ENCODE data around the gene MGRN1. TPM values are rescaled to one million over a fixed set of nuclear protein-coding genes. Genes with fewer than 3 reads are reported as not detected.

MGRN1 gene
- total and polyA plus RNA-seq, 2 donors (not counting 3 experiments of a cell fraction or from before 2014, with no cell fraction given), result 15.6 to 73.0 TPM

DNA sequence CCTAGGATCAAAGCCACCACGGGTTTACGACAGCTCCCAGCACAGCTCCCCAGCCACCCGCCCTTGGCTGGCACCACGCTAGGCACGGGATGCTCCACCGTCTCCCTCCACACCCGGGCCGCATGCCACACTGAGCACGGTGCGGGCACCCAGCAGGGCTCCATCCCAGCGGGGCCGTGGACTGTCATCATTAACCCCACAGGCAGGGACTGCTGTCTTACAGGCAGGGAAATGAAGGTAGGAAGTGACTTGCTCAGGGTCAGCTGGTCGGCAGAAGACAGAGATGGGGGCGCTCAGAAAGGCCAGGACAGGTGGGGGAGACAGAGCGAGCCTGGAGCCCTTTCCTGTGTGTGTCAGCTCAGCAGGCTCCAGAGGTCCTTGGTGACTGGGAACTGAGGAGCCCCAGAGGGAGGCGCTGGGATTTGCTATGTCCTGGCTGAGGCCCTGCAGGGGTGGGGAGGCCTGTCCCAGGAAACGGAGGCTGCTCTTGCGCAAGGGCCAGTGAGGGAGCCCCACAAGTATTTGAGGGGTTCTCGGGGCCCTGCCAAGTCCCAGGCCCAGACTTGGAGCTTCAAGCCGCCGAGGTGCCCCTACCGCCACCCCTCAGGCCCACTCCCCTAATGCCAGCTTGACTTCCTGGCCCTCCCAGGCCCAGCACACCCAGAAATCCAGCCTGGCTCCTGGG is 13.1 kb upstream of the MGRN1 start:
- no peak for FAIRE-seq
- Histone ChIP-seq H2AFZ (ENCODE audit: low read depth, low read length) (no peak overlapping the region), H3K36me3 (ENCODE audit: control insufficient read depth in 2 of 2, extremely low read depth in 1 of 2, insufficient read depth in 2 of 2, low read length in 2 of 2) (peaks cover 0 to 7% of the 10 kb centered on the region in 2 experiments), H4K20me1 (replicated peaks; ENCODE audit: control insufficient read depth, extremely low read depth, insufficient read depth, low read length) (no peaks in the 10 kb centered on the region), H3K27me3 (ENCODE audit: control insufficient read depth in 2 of 2, insufficient read depth in 2 of 2, low read length in 2 of 2) (no peaks in the 10 kb centered on the region), H3K9ac (replicated peaks; ENCODE audit: extremely low read depth, insufficient read depth, low read length) (no peak overlapping the region), H3K79me2 (ENCODE audit: control insufficient read depth, insufficient read depth, low read length) (peaks cover 19% of the 10 kb centered on the region), H3K9me3 (replicated peaks; ENCODE audit: control insufficient read depth, insufficient read depth, low read length) (no peaks in the 10 kb centered on the region), H3K27ac (ENCODE audit: insufficient read depth, low read depth, low read length) (no peak overlapping the region), H3K4me1 (ENCODE audit: control insufficient read depth, extremely low read depth, insufficient read depth, low read length) (peaks cover 18% of the 10 kb centered on the region), H3K9me1 (replicated peaks; ENCODE audit: control insufficient read depth, extremely low read depth, insufficient read depth, low read length) (no peaks in the 10 kb centered on the region), H3K4me3 (replicated peaks in 1 of 3; ENCODE audit: insufficient read depth in 1 of 3, low read depth in 1 of 3, low read length in 3 of 3) (no peak overlapping the region), H3K4me2 (ENCODE audit: insufficient read depth, low read length) (no peak overlapping the region)
- ChIA-PET CTCF (interaction anchor here (1.2 kb wide), 1 partner anchor 26 kb away, joined by 3 read pairs; no protein-coding TSS in a partner anchor), POLR2A (no interaction called here)
- intact Hi-C loops (cut with micrococcal nuclease) (loop anchor here (5.0 kb wide), 2 partner anchors 74 to 346 kb away; partner anchors contain the start of genes CDIP1 and SEC14L5), dilution Hi-C loops (cut with MboI; ENCODE audit: extremely low pct_ligation_motif_present, low sequenced_read_pairs) (no loop called here)
- BruUV-seq (replicated peaks), result no TSS peak
- DNase-seq (ENCODE audit: low read depth, low spot score), result no peak
- TF ChIP-seq GATA2 (IDR thresholded peaks at IDR 0.05; ENCODE audit: insufficient read depth, insufficient read length, low read depth, low read length), result no peak
- no peak for TF ChIP-seq POLR2A (IDR thresholded peaks at IDR 0.05; ENCODE audit: low read depth, low read length)
- TF ChIP-seq FOS (IDR thresholded peaks at IDR 0.05; ENCODE audit: borderline replicate concordance, insufficient read depth, low read length), result no peak
- no peak for TF ChIP-seq MYC (IDR thresholded peaks at IDR 0.05; ENCODE audit: low read depth, low read length)
- no peak for TF ChIP-seq JUN (IDR thresholded peaks at IDR 0.05; ENCODE audit: borderline replicate concordance, insufficient read depth, insufficient read length, low read depth)
- no peak for TF ChIP-seq POLR2AphosphoS5 (IDR thresholded peaks at IDR 0.05; ENCODE audit: insufficient read depth, low read depth, low read length)
- TF ChIP-seq, protein P1, sequence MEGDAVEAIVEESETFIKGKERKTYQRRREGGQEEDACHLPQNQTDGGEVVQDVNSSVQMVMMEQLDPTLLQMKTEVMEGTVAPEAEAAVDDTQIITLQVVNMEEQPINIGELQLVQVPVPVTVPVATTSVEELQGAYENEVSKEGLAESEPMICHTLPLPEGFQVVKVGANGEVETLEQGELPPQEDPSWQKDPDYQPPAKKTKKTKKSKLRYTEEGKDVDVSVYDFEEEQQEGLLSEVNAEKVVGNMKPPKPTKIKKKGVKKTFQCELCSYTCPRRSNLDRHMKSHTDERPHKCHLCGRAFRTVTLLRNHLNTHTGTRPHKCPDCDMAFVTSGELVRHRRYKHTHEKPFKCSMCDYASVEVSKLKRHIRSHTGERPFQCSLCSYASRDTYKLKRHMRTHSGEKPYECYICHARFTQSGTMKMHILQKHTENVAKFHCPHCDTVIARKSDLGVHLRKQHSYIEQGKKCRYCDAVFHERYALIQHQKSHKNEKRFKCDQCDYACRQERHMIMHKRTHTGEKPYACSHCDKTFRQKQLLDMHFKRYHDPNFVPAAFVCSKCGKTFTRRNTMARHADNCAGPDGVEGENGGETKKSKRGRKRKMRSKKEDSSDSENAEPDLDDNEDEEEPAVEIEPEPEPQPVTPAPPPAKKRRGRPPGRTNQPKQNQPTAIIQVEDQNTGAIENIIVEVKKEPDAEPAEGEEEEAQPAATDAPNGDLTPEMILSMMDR (IDR thresholded peaks at IDR 0.05; ENCODE audit: extremely low read depth in 1 of 2, insufficient read depth in 1 of 2, low read depth in 1 of 2, low read length in 2 of 2), result no peak
- TF ChIP-seq, protein P2, sequence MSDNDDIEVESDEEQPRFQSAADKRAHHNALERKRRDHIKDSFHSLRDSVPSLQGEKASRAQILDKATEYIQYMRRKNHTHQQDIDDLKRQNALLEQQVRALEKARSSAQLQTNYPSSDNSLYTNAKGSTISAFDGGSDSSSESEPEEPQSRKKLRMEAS (IDR thresholded peaks at IDR 0.05; ENCODE audit: insufficient read depth, insufficient read length), result no peak
- no peak for TF ChIP-seq EZH2 (IDR thresholded peaks at IDR 0.05; ENCODE audit: borderline replicate concordance, low read depth, low read length, severe bottlenecking)

Measured in endothelial cell of umbilical vein (primary cell).